GM19438 (cell line): ENCODE measurements around the gene KCTD18.

Experiments
- ATAC-seq: cut with Tn5 transposase; IDR thresholded peaks from one replicate; pipeline ENCODE4 v1.9.1; 2021; ENCODE audit warnings: low read depth; ENCODE audit not compliant: unreplicated experiment

KCTD18 gene

GRCh38 chr2:200488169-200488568, 21.7 kb downstream of the KCTD18 start:
- ATAC-seq = no peak

GRCh38 chr2:200486529-200486928, 23.3 kb downstream of the KCTD18 start:
- no peak for ATAC-seq

GRCh38 chr2:200484934-200485333, 24.9 kb downstream of the KCTD18 start:
- ATAC-seq = no peak

GRCh38 chr2:200483729-200484198, 26.1 kb downstream of the KCTD18 start:
- peak; percentile 51 for ATAC-seq

- peak; percentile 51 for ATAC-seq
Observed at GRCh38 chr2:200482194-200482593, 27.7 kb downstream of the KCTD18 start.

- no peak for ATAC-seq
Observed at GRCh38 chr2:200479692-200480265, 30.1 kb downstream of the KCTD18 start.

GRCh38 chr2:200477667-200478131, 32.2 kb downstream of the KCTD18 start:
- ATAC-seq = no peak

- no peak for ATAC-seq
Observed at GRCh38 chr2:200476836-200477235, 33.0 kb downstream of the KCTD18 start.

- no peak for ATAC-seq
Observed at GRCh38 chr2:200475795-200476194, 34.1 kb downstream of the KCTD18 start.

- no peak for ATAC-seq
Observed at GRCh38 chr2:200472853-200473464, 36.9 kb downstream of the KCTD18 start.

- ATAC-seq = peak; percentile 8
Observed at GRCh38 chr2:200471928-200472645, 37.8 kb downstream of the KCTD18 start.

- peak; percentile 82 for ATAC-seq
Observed at GRCh38 chr2:200471324-200471848, 38.5 kb downstream of the KCTD18 start.

GRCh38 chr2:200470230-200470629, 39.6 kb downstream of the KCTD18 start:
- no peak for ATAC-seq

- ATAC-seq = no peak
Observed at GRCh38 chr2:200469708-200470211, 40.1 kb downstream of the KCTD18 start.

- ATAC-seq = no peak
Observed at GRCh38 chr2:200467806-200468681, 41.8 kb downstream of the KCTD18 start.

- ATAC-seq = no peak
Observed at GRCh38 chr2:200466425-200467418, 43.1 kb downstream of the KCTD18 start.

GRCh38 chr2:200463452-200463851, 46.4 kb downstream of the KCTD18 start:
- ATAC-seq = no peak

GRCh38 chr2:200461846-200462710, 47.8 kb downstream of the KCTD18 start:
- ATAC-seq = no peak
